GM12878 (cell line): ENCODE measurements around the gene CASR.

Experiments
- CTCF ChIP-seq, 3 experiments: IDR thresholded peaks in 2 of 3; conservative IDR thresholded peaks in 1 of 3; 2 replicates each; pipeline ENCODE4 v1.5.1; 2011; ENCODE audit warnings: low read depth in 3 of 3, low read length in 3 of 3, mild to moderate bottlenecking in 3 of 3, control low read depth in 2 of 3, moderate library complexity in 2 of 3, inconsistent platforms in 1 of 3, mixed read lengths in 1 of 3; ENCODE audit not compliant: control insufficient read depth in 2 of 3, insufficient read depth in 1 of 3; ENCODE audit errors: extremely low read depth in 1 of 3
- ZNF274 ChIP-seq: IDR thresholded peaks from one replicate; pipeline ENCODE4 v1.8.0; 2011; ENCODE audit not compliant: insufficient read length, insufficient read depth

GRCh38 chr3:122307094-122307687, 123.7 kb downstream of the CASR start:
- TF ChIP-seq ZNF274, result no peak
- TF ChIP-seq CTCF (IDR thresholded peaks at IDR 0.05 in 2 of 3, conservative IDR thresholded peaks at IDR 0.05 in 1 of 3; ENCODE audit: control insufficient read depth in 2 of 3, extremely low read depth in 1 of 3, insufficient read depth in 1 of 3, low read depth in 3 of 3, low read length in 3 of 3), result no peak
